BE2C (cell line): ENCODE measurements around the gene GTPBP10.
"Not testable (repeated sequence)": the region's sequence is repeated elsewhere in the genome, so short reads cannot be mapped to it uniquely, and the experiment has no call there.

ENCODE experiments used
- DNase-seq: peaks from one replicate; pipeline ENCODE4 v3.0.0-alpha.2; 2020
- H3K27me3 ChIP-seq: fragments of 250-450 bp; sonication (Bioruptor Pico); 2 replicates; pipeline ENCODE4 v1.5.1; 2020; ENCODE audit warnings: mild to moderate bottlenecking
- H3K36me3 ChIP-seq: fragments of 250-450 bp; sonication (Bioruptor Pico); 2 replicates; pipeline ENCODE4 v1.5.1; 2020; ENCODE audit warnings: mild to moderate bottlenecking
- H3K4me1 ChIP-seq: fragments of 250-450 bp; sonication (Bioruptor Pico); 2 replicates; pipeline ENCODE4 v1.5.1; 2020
- H3K4me3 ChIP-seq: 2 replicates; pipeline ENCODE4 v1.5.1; 2011; ENCODE audit warnings: low read depth, low read length
- H3K9me3 ChIP-seq: fragments of 250-450 bp; sonication (Bioruptor Pico); 2 replicates; pipeline ENCODE4 v1.5.1; 2020
- CTCF ChIP-seq: IDR thresholded peaks from 2 replicates; pipeline ENCODE4 v1.5.1; 2012; ENCODE audit warnings: mild to moderate bottlenecking, low read depth, low read length

The GTPBP10 gene

GRCh38 chr7:90326500-90326899 is 20.0 kb upstream of the GTPBP10 start:
- Histone ChIP-seq H3K27me3 (peaks cover 22% of the 10 kb centered on the region), H3K4me3 (no peak overlapping the region), H3K9me3 (no peaks in the 10 kb centered on the region), H3K4me1 (no peaks in the 10 kb centered on the region), H3K36me3 (no peaks in the 10 kb centered on the region)
- no peak for TF ChIP-seq CTCF
- no peak for DNase-seq

GRCh38 chr7:90334193-90334843 is 12.2 kb upstream of the GTPBP10 start:
- Histone ChIP-seq H3K36me3 (no peaks in the 10 kb centered on the region), H3K27me3 (peaks cover 4% of the 10 kb centered on the region; the same call in 1 of the 2 replicates), H3K4me1 (no peaks in the 10 kb centered on the region), H3K9me3 (peaks cover 6% of the 10 kb centered on the region), H3K4me3 (no peak overlapping the region)
- no peak for TF ChIP-seq CTCF
- no peak for DNase-seq

- not testable (repeated sequence) for H3K4me3 ChIP-seq, H3K4me1 ChIP-seq, DNase-seq, H3K36me3 ChIP-seq, H3K27me3 ChIP-seq, H3K9me3 ChIP-seq
Measured at GRCh38 chr7:90334926-90335325, 11.6 kb upstream of the GTPBP10 start.

- TF ChIP-seq CTCF: no peak
- no peak overlapping the region for H3K4me3 ChIP-seq
- H3K27me3 ChIP-seq: no peaks in the 10 kb centered on the region
- no peaks in the 10 kb centered on the region for H3K36me3 ChIP-seq
- no peak for DNase-seq
- peaks cover 6% of the 10 kb centered on the region for H3K9me3 ChIP-seq
- no peaks in the 10 kb centered on the region for H3K4me1 ChIP-seq
Measured at GRCh38 chr7:90337106-90337505, 9.4 kb upstream of the GTPBP10 start.

GRCh38 chr7:90345016-90345415 is 1.5 kb upstream of the GTPBP10 start:
- H3K9me3 ChIP-seq: no peaks in the 10 kb centered on the region
- no peak overlapping the region for H3K4me3 ChIP-seq
- no peaks in the 10 kb centered on the region for H3K27me3 ChIP-seq
- no peaks in the 10 kb centered on the region for H3K4me1 ChIP-seq
- DNase-seq: no peak
- no peak for TF ChIP-seq CTCF
- no peaks in the 10 kb centered on the region for H3K36me3 ChIP-seq

GRCh38 chr7:90345595-90346335 is 751 bp upstream of the GTPBP10 start:
- Histone ChIP-seq H3K4me1 (no peaks in the 10 kb centered on the region), H3K27me3 (no peaks in the 10 kb centered on the region), H3K36me3 (no peaks in the 10 kb centered on the region), H3K4me3 (peak overlapping the region; percentile 98), H3K9me3 (no peaks in the 10 kb centered on the region)
- no peak for DNase-seq
- TF ChIP-seq CTCF: no peak
